Fibroblast of the conjunctiva (primary cell): ENCODE measurements around the gene SWSAP1.

Experiments
- DNase-seq: peaks from one replicate; pipeline ENCODE4 v3.0.0-alpha.2; 2010; ENCODE audit warnings: low read depth

SWSAP1 gene

GRCh38 chr19:11355160-11356073 lies 19.0 kb upstream of the SWSAP1 start, which contains the start of gene PLPPR2:
PLPPR2 (plus strand) TSS chr19:11355432; CDS start chr19:11357674, 2,242 bp downstream.
- DNase-seq, result peak; percentile 72

GRCh38 chr19:11356074-11356397 lies 18.4 kb upstream of the SWSAP1 start:
- DNase-seq, result no peak

- DNase-seq, result no peak
Observed at GRCh38 chr19:11356676-11357550, 17.6 kb upstream of the SWSAP1 start.

DNA sequence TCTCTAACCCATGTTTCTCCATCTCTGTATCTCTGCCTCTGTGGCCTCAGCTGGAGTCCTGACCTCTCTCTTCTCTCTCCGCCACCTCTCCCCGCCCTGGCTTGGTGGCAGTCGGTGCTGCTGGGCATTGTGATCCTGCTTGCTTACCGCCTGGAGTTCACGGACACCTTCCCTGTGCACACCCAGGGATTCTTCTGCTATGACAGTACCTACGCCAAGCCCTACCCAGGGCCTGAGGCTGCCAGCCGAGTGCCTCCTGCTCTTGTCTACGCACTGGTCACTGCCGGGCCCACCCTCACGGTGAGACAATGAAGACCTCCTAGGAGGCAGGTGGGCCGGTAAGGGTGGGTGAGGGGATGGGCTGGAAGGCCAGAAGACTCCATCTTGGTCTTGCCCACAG lies 15.0 kb upstream of the SWSAP1 start:
- no peak for DNase-seq

GRCh38 chr19:11361037-11361770 lies 13.3 kb upstream of the SWSAP1 start:
- DNase-seq, result no peak

- DNase-seq, result no peak
Observed at GRCh38 chr19:11361771-11362731, 12.4 kb upstream of the SWSAP1 start.

DNA sequence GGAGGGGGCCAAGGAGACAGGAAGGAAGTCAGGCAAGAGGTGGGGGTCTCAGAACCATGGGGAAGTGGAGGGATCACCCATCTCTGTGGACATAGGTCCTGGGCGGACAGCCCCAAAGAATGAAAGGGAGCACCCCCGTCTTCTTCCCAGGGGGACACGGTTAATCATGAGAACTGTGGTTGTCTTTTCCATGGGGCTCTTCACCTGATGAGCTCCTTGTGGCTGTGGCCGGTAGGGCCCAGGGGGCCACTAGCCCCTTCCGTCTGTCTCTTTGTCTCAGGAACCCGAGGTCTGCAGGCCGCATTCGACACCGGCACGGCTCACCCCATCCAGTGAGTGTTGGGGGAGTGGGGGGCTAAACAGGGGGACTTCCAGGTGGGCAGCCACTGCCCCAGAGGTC lies 10.6 kb upstream of the SWSAP1 start:
- DNase-seq, result no peak

DNA sequence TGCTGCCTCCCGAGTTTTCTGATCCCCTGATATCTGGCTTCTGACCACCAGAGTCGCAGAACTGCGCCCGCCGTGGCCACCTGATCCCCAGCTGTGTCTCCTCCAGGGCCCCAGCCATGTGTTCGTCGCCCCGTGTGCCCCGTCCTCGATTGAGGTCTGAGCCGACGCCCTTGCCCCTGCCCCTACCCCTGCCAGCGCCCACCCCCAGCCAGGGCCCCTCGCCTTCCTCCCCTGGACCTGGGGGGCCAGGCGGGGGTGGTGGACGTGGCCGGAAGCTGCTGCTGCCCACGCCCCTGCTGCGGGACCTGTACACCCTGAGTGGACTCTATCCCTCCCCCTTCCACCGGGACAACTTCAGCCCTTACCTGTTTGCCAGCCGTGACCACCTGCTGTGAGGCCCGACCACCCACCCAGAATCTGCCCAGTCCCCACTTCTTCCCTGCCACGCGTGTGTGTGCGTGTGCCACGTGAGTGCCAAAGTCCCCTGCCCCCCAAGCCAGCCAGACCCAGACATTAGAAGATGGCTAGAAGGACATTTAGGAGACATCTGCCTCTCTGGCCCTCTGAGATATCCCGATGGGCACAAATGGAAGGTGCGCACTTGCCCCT lies 10.1 kb upstream of the SWSAP1 start:
- no peak for DNase-seq

DNA sequence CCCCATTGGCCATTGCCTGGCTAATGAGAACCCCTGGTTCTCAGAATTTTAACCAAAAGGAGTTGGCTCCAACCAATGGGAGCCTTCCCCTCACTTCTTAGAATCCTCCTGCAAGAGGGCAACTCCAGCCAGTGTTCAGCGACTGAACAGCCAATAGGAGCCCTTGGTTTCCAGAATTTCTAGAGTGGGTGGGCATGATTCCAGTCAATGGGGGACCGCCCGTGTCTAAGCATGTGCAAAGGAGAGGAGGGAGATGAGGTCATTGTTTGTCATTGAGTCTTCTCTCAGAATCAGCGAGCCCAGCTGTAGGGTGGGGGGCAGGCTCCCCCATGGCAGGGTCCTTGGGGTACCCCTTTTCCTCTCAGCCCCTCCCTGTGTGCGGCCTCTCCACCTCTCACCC lies 9.5 kb upstream of the SWSAP1 start:
- no peak for DNase-seq

- no peak for DNase-seq
Observed at GRCh38 chr19:11365557-11366117, 8.8 kb upstream of the SWSAP1 start.

GRCh38 chr19:11367528-11367927 lies 6.9 kb upstream of the SWSAP1 start:
- no peak for DNase-seq

GRCh38 chr19:11370744-11371143 lies 3.7 kb upstream of the SWSAP1 start:
- DNase-seq, result no peak

DNA sequence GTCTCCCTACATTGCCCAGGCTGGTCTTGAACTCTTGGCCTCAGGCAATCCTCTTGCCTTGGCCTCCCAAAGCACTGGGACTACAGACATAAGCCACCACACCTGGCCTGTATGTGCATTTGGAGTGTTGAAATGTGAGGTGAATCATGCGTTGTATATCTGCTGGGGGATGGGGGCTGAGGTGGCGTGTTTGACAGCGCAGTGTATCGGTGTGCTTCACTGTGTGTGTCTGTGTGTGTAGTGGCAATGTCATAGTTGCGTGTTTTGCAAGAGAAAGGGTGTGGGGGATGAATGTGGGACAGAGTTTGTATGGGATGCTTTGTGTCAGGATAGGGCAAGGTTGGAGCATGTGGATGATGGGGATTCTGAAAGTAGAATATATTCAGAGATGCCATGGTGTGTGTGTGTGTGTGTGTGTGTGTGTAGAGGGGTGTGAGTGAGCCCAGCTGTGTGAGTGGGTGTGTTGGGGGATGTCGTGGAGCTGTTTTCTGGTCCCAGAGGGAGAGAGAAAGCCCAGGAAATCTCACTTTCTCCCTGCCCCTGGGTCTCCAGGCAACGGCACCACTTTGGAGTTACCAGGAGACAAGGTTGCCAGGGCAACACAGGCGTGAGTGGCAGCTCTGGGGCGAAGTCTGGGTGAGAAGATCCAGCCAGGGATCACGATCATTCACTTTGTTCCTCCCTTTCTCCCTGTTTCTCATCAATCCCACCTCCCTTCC lies 1.1 kb upstream of the SWSAP1 start:
- no peak for DNase-seq

DNA sequence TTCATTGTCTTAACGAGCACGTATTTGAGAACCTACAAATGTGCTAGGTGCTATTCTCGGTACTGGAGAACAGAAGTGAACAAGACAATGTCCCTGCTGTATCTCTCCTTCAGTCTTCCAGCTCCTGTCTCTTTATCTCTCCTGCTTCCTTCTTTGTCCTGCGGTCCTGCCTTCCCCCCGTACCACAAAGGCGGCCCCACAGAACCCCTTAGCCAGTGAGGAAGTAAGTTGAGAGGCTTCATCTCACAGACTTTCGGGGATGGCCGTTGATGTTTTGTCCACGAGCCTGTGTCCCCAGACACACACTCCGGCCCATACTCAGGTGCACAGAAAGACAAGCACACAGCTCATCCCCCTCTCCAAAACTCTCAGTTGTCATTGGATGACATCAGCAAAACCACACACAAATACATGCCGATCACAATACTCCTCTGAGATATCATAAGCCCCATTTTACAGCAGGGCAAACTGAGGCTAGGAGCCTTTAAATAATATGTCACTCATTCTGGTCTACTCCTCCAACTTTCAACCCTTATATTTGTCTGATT lies 507 bp upstream of the SWSAP1 start:
- no peak for DNase-seq

GRCh38 chr19:11375143-11375948 lies 880 bp downstream of the SWSAP1 start:
- no peak for DNase-seq

- peak; percentile 84 for DNase-seq
Observed at GRCh38 chr19:11377237-11377636, 2.8 kb downstream of the SWSAP1 start.

- DNase-seq, result no peak
Observed at GRCh38 chr19:11377756-11378155, 3.3 kb downstream of the SWSAP1 start.
